SH-SY5Y (cell line): ENCODE measurements around the gene RAB11FIP2.

Source experiments
- GATA2 ChIP-seq: IDR thresholded peaks from 2 replicates; pipeline ENCODE4 v1.6.1; 2011; ENCODE audit warnings: mild to moderate bottlenecking, low read depth, low read length
- GATA3 ChIP-seq: IDR thresholded peaks from 2 replicates; pipeline ENCODE4 v1.6.1; 2011; ENCODE audit warnings: low read depth, mild to moderate bottlenecking, low read length, moderate library complexity

GRCh38 chr10:118052816-118053215 is 6.1 kb upstream of the RAB11FIP2 start:
- TF ChIP-seq GATA3 (no peak), GATA2 (no peak)
